C4-2B (cell line): Measurements from ENCODE around the gene TTC39B.

Experiments
- ZFX ChIP-seq: fragments of 450-650 bp; IDR thresholded peaks from 2 replicates; pipeline ENCODE4 v1.6.1; 2017
- TF ChIP-seq, protein P1 (sequence below): fragments of 450-650 bp; conservative IDR thresholded peaks from 2 replicates; pipeline ENCODE4 v1.5.1; 2017; ENCODE audit warnings: mild to moderate bottlenecking

DNA sequence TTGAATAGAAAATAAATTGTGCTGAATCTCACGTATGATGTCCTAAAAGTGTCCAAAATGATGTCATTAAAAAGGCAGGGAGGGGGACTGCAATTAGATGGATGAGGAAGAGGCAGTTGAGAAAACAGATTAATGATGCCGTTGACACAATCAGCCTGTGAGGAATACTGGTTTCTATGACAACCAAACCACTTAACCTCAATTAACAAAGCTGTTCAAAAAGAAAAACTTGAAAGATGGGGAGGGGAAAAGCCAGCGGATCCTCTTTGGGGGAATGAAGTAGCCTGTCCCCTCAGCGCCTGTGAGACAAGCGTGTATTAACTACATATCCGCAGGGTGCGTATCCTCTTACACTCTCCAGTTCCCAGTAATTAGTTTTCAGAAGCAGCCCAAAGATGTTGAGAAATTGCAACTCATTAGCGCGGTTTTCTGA is 160.7 kb downstream of the TTC39B start:
- TF ChIP-seq, protein P1, sequence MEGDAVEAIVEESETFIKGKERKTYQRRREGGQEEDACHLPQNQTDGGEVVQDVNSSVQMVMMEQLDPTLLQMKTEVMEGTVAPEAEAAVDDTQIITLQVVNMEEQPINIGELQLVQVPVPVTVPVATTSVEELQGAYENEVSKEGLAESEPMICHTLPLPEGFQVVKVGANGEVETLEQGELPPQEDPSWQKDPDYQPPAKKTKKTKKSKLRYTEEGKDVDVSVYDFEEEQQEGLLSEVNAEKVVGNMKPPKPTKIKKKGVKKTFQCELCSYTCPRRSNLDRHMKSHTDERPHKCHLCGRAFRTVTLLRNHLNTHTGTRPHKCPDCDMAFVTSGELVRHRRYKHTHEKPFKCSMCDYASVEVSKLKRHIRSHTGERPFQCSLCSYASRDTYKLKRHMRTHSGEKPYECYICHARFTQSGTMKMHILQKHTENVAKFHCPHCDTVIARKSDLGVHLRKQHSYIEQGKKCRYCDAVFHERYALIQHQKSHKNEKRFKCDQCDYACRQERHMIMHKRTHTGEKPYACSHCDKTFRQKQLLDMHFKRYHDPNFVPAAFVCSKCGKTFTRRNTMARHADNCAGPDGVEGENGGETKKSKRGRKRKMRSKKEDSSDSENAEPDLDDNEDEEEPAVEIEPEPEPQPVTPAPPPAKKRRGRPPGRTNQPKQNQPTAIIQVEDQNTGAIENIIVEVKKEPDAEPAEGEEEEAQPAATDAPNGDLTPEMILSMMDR = no peak
- TF ChIP-seq ZFX = no peak
